IMR-90 (cell line): ENCODE measurements around the gene CHM. TPM values are rescaled to one million over a fixed set of nuclear protein-coding genes. Genes with fewer than 3 reads are reported as not detected.
A peak's percentile ranks its signal among the peaks of the same experiment; 100 is the strongest.

Experiments used
- ATAC-seq: fragments of 200-7000 bp; cut with Tn5 transposase; 2 replicates; pipeline ENCODE4 v1.9.1; 2020; ENCODE audit warnings: low read depth, mild to moderate bottlenecking, moderate library complexity
- BruUV-seq: library from RNA; stranded (reverse); fragments of 400-500 nt; replicated peaks from 2 replicates; lab custom pipeline; 2021; lab: Mats Ljungman, UMichigan
- CTCF ChIA-PET: fragments of 300-600 bp; formaldehyde crosslinking; extraction: SDS; loops from one replicate; lab custom pipeline; 2021; ENCODE audit warnings: antibody characterized with exemption; lab: Yijun Ruan, JAX
- POLR2A ChIA-PET: fragments of 300-600 bp; sonication (Branson Sonifier 250); formaldehyde crosslinking; loops from one replicate; lab custom pipeline; 2022; ENCODE audit warnings: antibody characterized with exemption; ENCODE audit not compliant: unreplicated experiment; lab: Charles Lee
- DNase-seq: peaks from one replicate; pipeline ENCODE4 v3.0.0; 2013
- H2AFZ ChIP-seq: replicated peaks from 2 replicates; pipeline ENCODE3; 2013; ENCODE audit warnings: low read length, mild to moderate bottlenecking; ENCODE audit not compliant: poor library complexity
- H2AK5ac ChIP-seq: 2 replicates; pipeline ENCODE4 v1.6.1; 2013; ENCODE audit warnings: low read depth, low read length, inconsistent platforms
- H2AK9ac ChIP-seq: replicated peaks from 2 replicates; pipeline ENCODE3; 2013; ENCODE audit warnings: mild to moderate bottlenecking, low read depth, low read length, moderate library complexity; ENCODE audit not compliant: poor library complexity
- H2BK120ac ChIP-seq: 2 replicates; pipeline ENCODE4 v1.6.1; 2013; ENCODE audit warnings: low read depth, low read length, inconsistent platforms
- H2BK15ac ChIP-seq: 3 replicates; pipeline ENCODE4 v1.6.1; 2013; ENCODE audit warnings: low read depth, low read length, inconsistent platforms
- H2BK20ac ChIP-seq: 2 replicates; pipeline ENCODE4 v1.6.1; 2013; ENCODE audit warnings: low read depth, mild to moderate bottlenecking, inconsistent platforms, low read length, moderate library complexity
- H2BK5ac ChIP-seq: 2 replicates; pipeline ENCODE4 v1.6.1; 2013; ENCODE audit warnings: mild to moderate bottlenecking, low read depth, low read length, inconsistent platforms; ENCODE audit not compliant: poor library complexity, severe bottlenecking
- H3K14ac ChIP-seq: replicated peaks from 2 replicates; pipeline ENCODE4 v1.6.1; 2013; ENCODE audit warnings: low read depth, low read length, inconsistent platforms
- H3K18ac ChIP-seq: 2 replicates; pipeline ENCODE4 v1.6.1; 2013; ENCODE audit warnings: low read depth, low read length, control low read depth
- H3K23ac ChIP-seq: 2 replicates; pipeline ENCODE4 v1.6.1; 2013; ENCODE audit warnings: low read depth, low read length, inconsistent platforms
- H3K27ac ChIP-seq: 2 replicates; pipeline ENCODE4 v1.5.1; 2013; ENCODE audit warnings: mild to moderate bottlenecking, control low read depth, low read length; ENCODE audit not compliant: insufficient read depth
- H3K27me3 ChIP-seq: 2 replicates; pipeline ENCODE4 v1.6.1; 2013; ENCODE audit warnings: low read length; ENCODE audit not compliant: control insufficient read depth, insufficient read depth
- H3K36me3 ChIP-seq: 2 replicates; pipeline ENCODE4 v1.6.1; 2013; ENCODE audit warnings: low read length, mixed read lengths; ENCODE audit not compliant: control insufficient read depth, insufficient read depth
- H3K4ac ChIP-seq: 2 replicates; pipeline ENCODE4 v1.6.1; 2013; ENCODE audit warnings: low read depth, low read length, inconsistent platforms
- H3K4me1 ChIP-seq: 2 replicates; pipeline ENCODE4 v1.6.1; 2013; ENCODE audit warnings: low read length, mixed read lengths; ENCODE audit not compliant: control insufficient read depth, insufficient read depth
- H3K4me2 ChIP-seq: 2 replicates; pipeline ENCODE4 v1.6.1; 2013; ENCODE audit warnings: low read depth, mild to moderate bottlenecking, control low read depth, low read length, moderate library complexity
- H3K4me3 ChIP-seq: 2 replicates; pipeline ENCODE4 v1.5.1; 2013; ENCODE audit warnings: low read depth, mild to moderate bottlenecking, control low read depth, low read length, moderate library complexity; ENCODE audit not compliant: insufficient read depth
- H3K56ac ChIP-seq: 2 replicates; pipeline ENCODE4 v1.6.1; 2013; ENCODE audit warnings: low read length, inconsistent platforms; ENCODE audit not compliant: insufficient read depth; ENCODE audit errors: extremely low read depth
- H3K79me1 ChIP-seq, 2 experiments: 2 replicates each; pipeline ENCODE4 v1.6.1; 2013; ENCODE audit warnings: low read length in 2 of 2, inconsistent platforms in 1 of 2, low read depth in 1 of 2
- H3K9ac ChIP-seq: 2 replicates; pipeline ENCODE4 v1.6.1; 2013; ENCODE audit warnings: low read depth, low read length, control low read depth
- H3K9me1 ChIP-seq: 2 replicates; pipeline ENCODE4 v1.6.1; 2013; ENCODE audit warnings: low read length, inconsistent platforms; ENCODE audit not compliant: insufficient read depth
- H3K9me3 ChIP-seq: 2 replicates; pipeline ENCODE4 v1.6.1; 2013; ENCODE audit warnings: low read length; ENCODE audit not compliant: control insufficient read depth, insufficient read depth
- H4K20me1 ChIP-seq: 2 replicates; pipeline ENCODE4 v1.6.1; 2013; ENCODE audit warnings: low read length, inconsistent platforms; ENCODE audit not compliant: insufficient read depth
- H4K5ac ChIP-seq: 2 replicates; pipeline ENCODE4 v1.6.1; 2013; ENCODE audit warnings: mild to moderate bottlenecking, low read depth, low read length, control low read depth
- H4K8ac ChIP-seq, 2 experiments: 2 replicates each; pipeline ENCODE4 v1.6.1; 2013; ENCODE audit warnings: low read depth in 2 of 2, low read length in 2 of 2, control low read depth in 1 of 2, inconsistent platforms in 1 of 2
- H4K91ac ChIP-seq: 2 replicates; pipeline ENCODE4 v1.6.1; 2013; ENCODE audit warnings: low read depth, low read length, inconsistent platforms; ENCODE audit not compliant: insufficient read depth
- BHLHE40 ChIP-seq: fragments of 150-350 bp; IDR thresholded peaks from 2 replicates; pipeline ENCODE4 v1.6.1; 2016; ENCODE audit warnings: mild to moderate bottlenecking, low read depth, low read length
- CEBPB ChIP-seq: IDR thresholded peaks from 2 replicates; pipeline ENCODE4 v1.6.1; 2012; ENCODE audit warnings: low read depth, low read length, improper control_type of control experiment
- MAFK ChIP-seq: IDR thresholded peaks from 2 replicates; pipeline ENCODE4 v1.6.1; 2012; ENCODE audit warnings: low read depth, low read length, improper control_type of control experiment
- NFE2L2 ChIP-seq: fragments of 150-350 bp; IDR thresholded peaks from 2 replicates; pipeline ENCODE4 v1.6.1; 2016; ENCODE audit warnings: low read depth, mild to moderate bottlenecking, low read length
- POLR2A ChIP-seq: IDR thresholded peaks from 2 replicates; pipeline ENCODE4 v1.6.1; 2012; ENCODE audit warnings: mild to moderate bottlenecking, low read depth, low read length
- RAD21 ChIP-seq: IDR thresholded peaks from 2 replicates; pipeline ENCODE4 v1.6.1; 2012; ENCODE audit warnings: low read length, improper control_type of control experiment
- RCOR1 ChIP-seq: IDR thresholded peaks from 2 replicates; pipeline ENCODE4 v1.6.1; 2012; ENCODE audit warnings: mild to moderate bottlenecking, low read length, improper control_type of control experiment; ENCODE audit not compliant: insufficient replicate concordance
- RFX5 ChIP-seq: IDR thresholded peaks from 2 replicates; pipeline ENCODE4 v1.8.0; 2012; ENCODE audit warnings: low read depth, mild to moderate bottlenecking, low read length, moderate library complexity
- SMC3 ChIP-seq: fragments of 150-350 bp; IDR thresholded peaks from 2 replicates; pipeline ENCODE4 v1.6.1; 2016; ENCODE audit warnings: low read depth, mild to moderate bottlenecking, antibody characterized with exemption, low read length, moderate library complexity
- WGBS, 2 experiments: methylation state at CpG; one replicate each; pipeline versions ENCODE4 v1.1.5 to v1.1.7; 2013; ENCODE audit warnings: missing lambda C conversion rate in 2 of 2; ENCODE audit not compliant: insufficient read length in 1 of 2; ENCODE audit errors: extremely low coverage in 2 of 2; 5-methylcytosine and 5-hydroxymethylcytosine counted together
- dilution Hi-C: fragments of 300-500 bp; cut with HindIII; formaldehyde crosslinking; loops from one replicate; pipeline ENCODE4 v1.14.3; 2018; ENCODE audit warnings: low sequenced_read_pairs; ENCODE audit not compliant: unreplicated experiment
- in situ Hi-C: fragments of 300-500 bp; cut with MboI; formaldehyde crosslinking; loops from 3 replicates; pipeline ENCODE4 v1.14.3; 2019; ENCODE audit warnings: low sequenced_read_pairs, inconsistent platforms, mixed read lengths
- intact Hi-C: fragments of 100-400 bp; cut with micrococcal nuclease; formaldehyde crosslinking; loops from 2 replicates; pipeline ENCODE4 v1.10.0; 2022
- polyA plus RNA-seq, 3 experiments: library from polyadenylated mRNA; depleted of rRNA; stranded (reverse); fragments of >200 nt; gene quantifications; 2 replicates each; pipeline ENCODE4 v1.2.3, GENCODE V29; 2012; ENCODE audit warnings: low replicate concordance in 1 of 3
- total RNA-seq: library from RNA; depleted of rRNA; stranded (reverse); fragments of >200 nt; gene quantifications from 2 replicates; pipeline ENCODE4 v1.2.3, GENCODE V29; 2012
- TF ChIP-seq, protein P1 (sequence below): fragments of 150-350 bp; IDR thresholded peaks from 2 replicates; pipeline ENCODE4 v1.6.1; 2017; ENCODE audit warnings: mild to moderate bottlenecking, antibody characterized with exemption, low read length, low read depth

CHM gene
- total and polyA plus RNA-seq, 2 of the 4 experiments (the other 2 are of a cell fraction): 11.9 to 21.7 TPM

DNA sequence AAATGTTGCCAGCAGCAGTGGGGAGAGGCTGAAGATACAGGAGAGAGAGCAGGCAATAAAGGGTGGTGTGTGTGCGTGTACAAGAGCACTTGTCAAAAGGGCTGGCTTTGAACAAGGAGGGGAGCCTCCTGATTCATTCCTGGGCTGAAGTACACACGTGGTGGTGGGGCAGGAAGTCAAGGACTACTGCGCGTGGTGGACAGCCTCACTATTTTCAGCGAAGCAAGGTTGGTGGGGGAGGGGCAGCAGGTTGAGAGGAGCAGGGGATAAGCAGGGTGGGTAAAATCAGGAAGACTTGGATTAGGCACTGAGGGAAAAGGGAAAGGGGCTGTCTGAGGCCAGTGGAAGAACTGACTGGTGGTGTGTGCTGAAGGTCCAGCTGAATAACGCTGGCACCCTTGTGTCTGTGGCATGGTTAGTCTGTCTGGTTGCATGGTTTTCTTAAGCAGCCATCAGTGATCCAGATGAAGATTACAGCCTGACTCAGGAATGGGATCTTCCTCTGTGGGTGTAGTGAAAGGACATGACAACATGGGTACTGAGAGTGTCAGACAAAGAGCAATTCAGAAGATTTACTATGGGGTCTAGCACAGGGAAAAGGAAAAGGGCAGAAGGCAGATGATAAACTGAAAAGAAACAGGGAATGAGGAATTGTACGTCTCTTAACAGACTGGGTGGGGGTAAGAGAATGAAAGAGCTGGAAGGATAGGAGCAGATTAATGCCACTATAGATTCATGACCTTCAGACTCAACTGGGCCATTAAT is 149.8 kb downstream of the CHM start:
- no peak overlapping the region for H3K18ac ChIP-seq
- H4K8ac ChIP-seq: no peak overlapping the region
- H3K27ac ChIP-seq: no peak overlapping the region
- H3K9ac ChIP-seq: no peak overlapping the region
- ChIA-PET POLR2A (no interaction called here), CTCF (no interaction called here)
- dilution Hi-C loops: no loop called here
- H3K36me3 ChIP-seq: 0 out of 2 replicates have a peak, but pooled peaks cover 1% of the 10 kb centered on the region
- H4K5ac ChIP-seq: no peak overlapping the region
- no peaks in the 10 kb centered on the region for H4K20me1 ChIP-seq
- H2BK120ac ChIP-seq: no peak overlapping the region
- in situ Hi-C loops: no loop called here
- no peak overlapping the region for H3K4ac ChIP-seq
- H2BK20ac ChIP-seq: no peak overlapping the region
- TF ChIP-seq RCOR1 (no peak), NFE2L2 (no peak), BHLHE40 (no peak), SMC3 (no peak), MAFK (no peak), RAD21 (no peak), POLR2A (no peak), RFX5 (no peak), CEBPB (no peak)
- TF ChIP-seq, protein P1, sequence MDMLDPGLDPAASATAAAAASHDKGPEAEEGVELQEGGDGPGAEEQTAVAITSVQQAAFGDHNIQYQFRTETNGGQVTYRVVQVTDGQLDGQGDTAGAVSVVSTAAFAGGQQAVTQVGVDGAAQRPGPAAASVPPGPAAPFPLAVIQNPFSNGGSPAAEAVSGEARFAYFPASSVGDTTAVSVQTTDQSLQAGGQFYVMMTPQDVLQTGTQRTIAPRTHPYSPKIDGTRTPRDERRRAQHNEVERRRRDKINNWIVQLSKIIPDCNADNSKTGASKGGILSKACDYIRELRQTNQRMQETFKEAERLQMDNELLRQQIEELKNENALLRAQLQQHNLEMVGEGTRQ: no peak
- H3K56ac ChIP-seq: no peak overlapping the region
- no peak overlapping the region for H2BK5ac ChIP-seq
- H3K9me3 ChIP-seq: no peaks in the 10 kb centered on the region
- H4K91ac ChIP-seq: no peak overlapping the region
- intact Hi-C loops: no loop called here
- no peak for DNase-seq
- H3K9me1 ChIP-seq: no peaks in the 10 kb centered on the region
- H3K14ac ChIP-seq: no peak overlapping the region
- H3K4me1 ChIP-seq: no peaks in the 10 kb centered on the region
- H3K4me2 ChIP-seq: no peak overlapping the region
- H3K27me3 ChIP-seq: no peaks in the 10 kb centered on the region
- H3K4me3 ChIP-seq: no peak overlapping the region
- H3K23ac ChIP-seq: no peak overlapping the region
- H2BK15ac ChIP-seq: no peak overlapping the region
- no peak overlapping the region for H2AK9ac ChIP-seq
- no peak for ATAC-seq
- no peaks in the 10 kb centered on the region for H3K79me1 ChIP-seq
- BruUV-seq: no TSS peak
- H2AFZ ChIP-seq: peak overlapping the region; percentile 12
- H2AK5ac ChIP-seq: no peak overlapping the region
- 83% methylated on average over 3 of the region's 7 CpGs; no CpG with 5 or more reads in 1 of the 2 experiments for WGBS, 2 experiments
